Parathyroid adenoma (tissue), 2 donors: ENCODE results near the gene HAPLN1.
A peak's percentile ranks its signal among the peaks of the same experiment; 100 is the strongest.

Experiments
- H2AFZ ChIP-seq: fragments of 300-600 bp; sonication (generic); one replicate; pipeline ENCODE4 v1.7.0; 2017; ENCODE audit warnings: antibody characterized with exemption, mild to moderate bottlenecking
- H3K27ac ChIP-seq: fragments of 300-600 bp; sonication (generic); one replicate; pipeline ENCODE4 v1.7.0; 2017
- H3K27me3 ChIP-seq: fragments of 300-600 bp; sonication (generic); one replicate; pipeline ENCODE4 v1.7.0; 2017; ENCODE audit warnings: low read length; ENCODE audit not compliant: control insufficient read depth, insufficient read depth
- H3K36me3 ChIP-seq: fragments of 300-600 bp; sonication (generic); one replicate; pipeline ENCODE4 v1.7.0; 2017; ENCODE audit warnings: low read length; ENCODE audit not compliant: control insufficient read depth, insufficient read depth
- H3K4me1 ChIP-seq: fragments of 300-600 bp; sonication (generic); one replicate; pipeline ENCODE4 v1.7.0; 2017; ENCODE audit warnings: control low read depth
- H3K4me2 ChIP-seq: fragments of 300-600 bp; sonication (generic); one replicate; pipeline ENCODE4 v1.7.0; 2017; ENCODE audit warnings: low read length
- H3K4me3 ChIP-seq: fragments of 300-600 bp; sonication (generic); one replicate; pipeline ENCODE4 v1.7.0; 2017; ENCODE audit warnings: low read depth, low read length
- H3K79me2 ChIP-seq: fragments of 300-600 bp; sonication (generic); one replicate; pipeline ENCODE4 v1.7.0; 2017; ENCODE audit warnings: control low read depth
- H3K9ac ChIP-seq: fragments of 300-600 bp; sonication (generic); one replicate; pipeline ENCODE4 v1.7.0; 2017; ENCODE audit warnings: mild to moderate bottlenecking
- H3K9me3 ChIP-seq: fragments of 300-600 bp; sonication (generic); one replicate; pipeline ENCODE4 v1.7.0; 2017; ENCODE audit warnings: low read length; ENCODE audit not compliant: control insufficient read depth
- CTCF ChIP-seq: fragments of 300-600 bp; sonication (generic); IDR thresholded peaks from one replicate; pipeline ENCODE4 v1.7.0; 2017; ENCODE audit warnings: antibody characterized with exemption, mild to moderate bottlenecking
- donor health status: primary hyperparathyroidism.

The HAPLN1 gene

GRCh38 chr5:83720836-83721537, at the start of gene HAPLN1:
Gene HAPLN1, minus strand, starts transcription at chr5:83720855. Its CDS starts 47,332 bp downstream, at chr5:83673523.
- Histone ChIP-seq H3K79me2 (no peaks in the 10 kb centered on the region), H3K9me3 (no peaks in the 10 kb centered on the region), H3K9ac (no peak within 1 kb of the TSS), H3K27me3 (no peaks in the 10 kb centered on the region), H3K36me3 (no peaks in the 10 kb centered on the region), H3K4me1 (no peaks in the 10 kb centered on the region), H3K4me3 (peak within 1 kb of the TSS; percentile 53), H3K27ac (no peak within 1 kb of the TSS), H2AFZ (peak within 1 kb of the TSS; percentile 82), H3K4me2 (peak within 1 kb of the TSS; percentile 75)
- no peak for TF ChIP-seq CTCF

DNA sequence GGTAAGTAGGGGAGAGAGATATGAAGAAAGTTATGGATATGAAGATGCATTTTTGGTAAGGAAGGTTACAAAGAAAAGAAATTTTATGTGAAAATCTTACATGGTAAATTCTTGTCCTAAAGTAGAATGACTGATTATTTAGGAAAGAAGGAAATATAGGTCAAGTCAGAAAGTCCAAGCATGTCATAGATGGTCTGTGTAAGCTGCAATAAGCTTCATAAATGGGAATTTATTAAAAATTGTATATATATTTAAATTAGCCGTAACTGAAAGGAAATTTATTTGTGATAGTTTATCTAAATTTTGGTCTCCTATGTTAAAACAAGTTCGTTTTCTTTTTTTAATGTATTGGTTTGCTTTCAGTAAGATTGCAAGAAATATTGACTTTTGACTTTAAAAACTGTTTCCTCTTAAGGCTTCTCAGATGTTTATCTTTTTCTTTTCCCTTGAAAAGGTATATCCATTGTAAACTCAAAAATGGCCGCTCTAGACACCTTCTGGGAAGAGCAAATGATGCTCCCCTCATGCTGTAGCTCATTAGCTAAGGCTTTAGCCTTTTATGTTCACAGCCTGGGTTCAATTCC, 46.8 kb upstream of the HAPLN1 start:
- Histone ChIP-seq H3K9me3 (peaks cover 4% of the 10 kb centered on the region), H3K79me2 (no peaks in the 10 kb centered on the region), H3K36me3 (no peaks in the 10 kb centered on the region), H3K4me2 (no peak overlapping the region), H2AFZ (no peak overlapping the region), H3K9ac (no peak overlapping the region), H3K4me1 (no peaks in the 10 kb centered on the region), H3K27me3 (no peaks in the 10 kb centered on the region), H3K4me3 (no peak overlapping the region), H3K27ac (no peak overlapping the region)
- TF ChIP-seq CTCF, result no peak

- Histone ChIP-seq H3K79me2 (no peaks in the 10 kb centered on the region), H3K4me2 (no peak overlapping the region), H3K4me1 (no peaks in the 10 kb centered on the region), H3K27ac (no peak overlapping the region), H3K9ac (no peak overlapping the region), H3K9me3 (peaks cover 4% of the 10 kb centered on the region), H3K36me3 (no peaks in the 10 kb centered on the region), H3K4me3 (no peak overlapping the region), H2AFZ (no peak overlapping the region), H3K27me3 (no peaks in the 10 kb centered on the region)
- TF ChIP-seq CTCF, result no peak
Measured at GRCh38 chr5:83764101-83764500, 43.4 kb upstream of the HAPLN1 start.

DNA sequence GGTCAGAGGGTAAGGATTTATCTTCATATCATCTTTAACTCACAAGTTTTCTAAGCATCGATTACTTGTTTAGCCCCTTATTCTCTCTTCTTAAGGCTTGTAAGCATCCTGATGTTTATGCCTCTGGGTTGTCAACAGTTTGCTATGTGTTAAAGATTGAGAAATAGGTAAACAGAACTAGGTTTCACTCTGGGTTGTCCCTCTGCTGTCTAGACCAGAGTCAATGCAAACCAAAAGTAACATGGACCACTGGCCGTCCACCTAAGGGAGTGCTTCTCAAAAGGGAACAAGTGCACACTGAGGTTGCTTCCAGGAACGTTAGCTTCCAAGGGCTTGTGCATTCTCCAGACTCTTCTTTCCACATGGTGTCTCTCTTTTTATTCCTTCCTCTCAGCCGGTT, 39.9 kb upstream of the HAPLN1 start:
- H3K4me1 ChIP-seq, result no peaks in the 10 kb centered on the region
- no peak overlapping the region for H3K9ac ChIP-seq
- H3K4me2 ChIP-seq, result no peak overlapping the region
- no peak overlapping the region for H3K27ac ChIP-seq
- no peaks in the 10 kb centered on the region for H3K9me3 ChIP-seq
- H3K27me3 ChIP-seq, result no peaks in the 10 kb centered on the region
- no peak overlapping the region for H3K4me3 ChIP-seq
- TF ChIP-seq CTCF, result no peak
- no peak overlapping the region for H2AFZ ChIP-seq
- no peaks in the 10 kb centered on the region for H3K79me2 ChIP-seq
- H3K36me3 ChIP-seq, result no peaks in the 10 kb centered on the region

DNA sequence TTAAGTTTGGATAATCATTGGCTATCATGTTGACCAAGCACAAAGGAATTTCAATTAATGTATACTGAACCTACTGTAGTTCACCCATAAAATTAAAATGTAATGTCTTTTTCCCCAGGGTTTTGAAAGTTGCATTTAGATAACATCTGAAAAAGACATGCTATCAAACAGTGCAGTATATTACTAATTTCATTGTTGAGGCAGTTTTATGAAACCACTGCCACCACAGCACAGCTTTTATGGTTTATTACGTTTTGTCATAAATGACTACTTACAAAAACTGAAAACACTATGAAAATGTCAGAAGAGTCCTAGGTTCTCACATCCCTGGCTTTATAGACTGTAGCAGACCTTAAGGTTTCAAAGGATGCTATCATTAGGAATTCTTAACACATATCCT, 32.0 kb upstream of the HAPLN1 start:
- Histone ChIP-seq H3K27ac (no peak overlapping the region), H3K36me3 (no peaks in the 10 kb centered on the region), H3K27me3 (no peaks in the 10 kb centered on the region), H3K9ac (no peak overlapping the region), H2AFZ (no peak overlapping the region), H3K9me3 (no peaks in the 10 kb centered on the region), H3K79me2 (no peaks in the 10 kb centered on the region), H3K4me1 (no peaks in the 10 kb centered on the region), H3K4me3 (no peak overlapping the region), H3K4me2 (no peak overlapping the region)
- TF ChIP-seq CTCF, result no peak
